Inflammatory macrophage treated with lipopolysaccharide for 1 hour (primary cell): ENCODE data around the gene CNDP2.
"Not testable (repeated sequence)": the region's sequence is repeated elsewhere in the genome, so short reads cannot be mapped to it uniquely, and the experiment has no call there.

ENCODE experiments used
- DNase-seq, 2 donors: peaks; one replicate each; pipeline ENCODE4 v3.0.0-alpha.2; 2020 to 2022

Gene CNDP2

GRCh38 chr18:74519320-74520095 lies 23.3 kb downstream of the CNDP2 start:
- no peak for DNase-seq

- DNase-seq: no peak
These were observed 24.1 kb downstream of the CNDP2 start for GRCh38 chr18:74520096-74520833.

- DNase-seq: no peak
These were observed 25.0 kb downstream of the CNDP2 start for GRCh38 chr18:74521068-74521725.

GRCh38 chr18:74522635-74523548 lies 26.7 kb downstream of the CNDP2 start:
- no peak for DNase-seq

- no peak for DNase-seq
These were observed 27.9 kb downstream of the CNDP2 start for GRCh38 chr18:74524097-74524496.

- not testable (repeated sequence) for DNase-seq
These were observed 28.8 kb downstream of the CNDP2 start for GRCh38 chr18:74524915-74525314.

GRCh38 chr18:74525741-74526140 lies 29.6 kb downstream of the CNDP2 start:
- DNase-seq: no peak

- DNase-seq: no peak
These were observed 30.3 kb downstream of the CNDP2 start for GRCh38 chr18:74526488-74526887.

- DNase-seq: no peak
These were observed 32.3 kb downstream of the CNDP2 start for GRCh38 chr18:74528478-74528877.

GRCh38 chr18:74528913-74529312 lies 32.8 kb downstream of the CNDP2 start:
- DNase-seq: no peak

GRCh38 chr18:74529378-74529777 lies 33.2 kb downstream of the CNDP2 start:
- DNase-seq: no peak

- no peak for DNase-seq
These were observed 33.8 kb downstream of the CNDP2 start for GRCh38 chr18:74529811-74530583.

GRCh38 chr18:74530584-74530862 lies 34.4 kb downstream of the CNDP2 start:
- DNase-seq: no peak

GRCh38 chr18:74531043-74531442 lies 34.9 kb downstream of the CNDP2 start:
- no peak for DNase-seq

GRCh38 chr18:74532511-74533025 lies 36.4 kb downstream of the CNDP2 start:
- DNase-seq: no peak

GRCh38 chr18:74533666-74534065 lies 37.5 kb downstream of the CNDP2 start:
- no peak for DNase-seq

GRCh38 chr18:74534150-74534969 lies 38.2 kb downstream of the CNDP2 start, which contains the start of gene CNDP1:
TSS of gene CNDP1 (plus strand) at chr18:74534500. CDS start at chr18:74534668, 168 bp downstream.
- DNase-seq: no peak

GRCh38 chr18:74534981-74535649 lies 39.0 kb downstream of the CNDP2 start:
- no peak for DNase-seq

GRCh38 chr18:74539289-74539688 lies 43.1 kb downstream of the CNDP2 start:
- DNase-seq: no peak
